BLaER1 treated with 17β-estradiol and CSF1 and Interleukin-3, amounts not matched to agents 10 nM and 100 nM (cell line): ENCODE results near the gene PPP1R37.

Source experiments
- H3K27ac ChIP-seq, 11 experiments: shearing (Covaris generic); formaldehyde crosslinking; 2 replicates each; pipeline ENCODE4 v1.8.1; 2022
- H3K27me3 ChIP-seq, 11 experiments: shearing (Covaris generic); formaldehyde crosslinking; 2 replicates each; pipeline ENCODE4 v1.8.1; 2022
- H3K36me3 ChIP-seq, 11 experiments: shearing (Covaris generic); formaldehyde crosslinking; 2 replicates each; pipeline ENCODE4 v1.8.1; 2022
- H3K4me1 ChIP-seq, 10 experiments: shearing (Covaris generic); formaldehyde crosslinking; 2 replicates each; pipeline ENCODE4 v1.8.1; 2022
- H3K4me2 ChIP-seq, 11 experiments: shearing (Covaris generic); formaldehyde crosslinking; 2 replicates each; pipeline ENCODE4 v1.8.1; 2022
- H3K4me3 ChIP-seq, 10 experiments: shearing (Covaris generic); formaldehyde crosslinking; 2 replicates each; pipeline ENCODE4 v1.8.1; 2022
- H3K9ac ChIP-seq, 11 experiments: shearing (Covaris generic); formaldehyde crosslinking; 2 replicates each; pipeline ENCODE4 v1.8.1; 2022
- H3K9me3 ChIP-seq, 11 experiments: shearing (Covaris generic); formaldehyde crosslinking; replicated peaks in 1 of 11; 2 replicates each; pipeline ENCODE4 v1.8.1; 2022
- H4K20me1 ChIP-seq, 11 experiments: shearing (Covaris generic); formaldehyde crosslinking; 2 replicates each; pipeline ENCODE4 v1.8.1; 2022
- Cebpa-rat ChIP-seq, 11 experiments: shearing (Covaris generic); IDR thresholded peaks; 2 replicates each; pipeline ENCODE4 v1.8.1; 2022

Gene PPP1R37

DNA sequence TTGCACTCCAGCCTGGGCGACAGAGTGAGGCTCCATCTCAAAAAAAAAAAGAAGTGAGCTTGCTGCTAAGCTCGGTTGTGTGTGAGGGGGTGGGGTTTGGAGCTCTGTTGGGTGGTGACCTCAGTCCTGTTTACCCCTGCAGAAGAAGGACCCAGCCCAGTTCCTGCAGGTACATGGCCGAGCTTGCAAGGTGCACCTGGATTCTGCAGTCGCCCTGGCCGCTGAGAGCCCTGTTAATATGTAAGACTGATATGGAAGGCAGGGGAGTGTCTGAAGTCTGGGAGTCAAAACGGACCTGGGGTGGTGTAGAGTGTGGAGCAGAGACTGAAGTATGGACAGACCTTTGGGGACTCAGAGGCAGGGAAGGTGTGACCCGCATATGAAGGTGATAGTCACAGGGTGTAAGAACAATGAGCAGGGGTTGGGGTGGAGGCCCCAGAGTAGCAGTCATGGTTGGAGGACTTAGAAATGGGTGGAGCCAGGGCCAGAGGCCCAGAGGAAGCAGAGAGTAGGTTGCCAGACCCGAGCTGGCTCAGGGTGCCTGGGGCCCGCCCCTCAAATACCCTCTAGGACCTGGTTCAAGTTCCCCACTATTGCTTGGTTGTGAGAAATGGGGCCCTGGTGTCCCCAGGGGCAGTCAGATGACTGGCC lies 40.9 kb upstream of the PPP1R37 start:
- peaks cover 14 to 46% (median 27%) of the 10 kb centered on the region in 10 experiments for H3K4me1 ChIP-seq

DNA sequence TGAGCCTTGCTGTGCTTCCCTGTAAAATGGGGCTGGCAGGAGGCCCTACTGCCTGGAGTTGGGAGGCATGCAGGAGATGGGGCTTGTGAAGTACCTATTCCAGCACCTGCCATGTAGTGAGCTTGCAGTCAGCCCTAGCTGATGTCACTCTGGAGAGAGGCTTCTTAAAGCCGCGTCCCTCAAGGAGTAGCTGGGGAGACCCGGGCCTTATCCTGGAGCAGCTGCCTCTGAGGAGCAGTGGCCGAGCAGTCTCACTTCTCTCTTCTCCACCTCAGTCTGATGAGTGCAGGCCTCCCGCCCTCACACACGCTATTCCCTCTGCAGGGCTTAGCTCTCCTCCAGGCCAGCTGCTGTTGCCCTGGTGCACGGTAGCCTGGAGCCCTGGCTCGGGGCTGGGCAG lies 36.1 kb upstream of the PPP1R37 start:
- TF ChIP-seq Cebpa-rat (IDR thresholded peaks at IDR 0.05): no peak
- Histone ChIP-seq H3K9me3 (no peaks in the 10 kb centered on the region), H3K27me3 (no peaks in the 10 kb centered on the region), H3K27ac (no peak overlapping the region), H3K36me3 (peaks cover 99 to 100% (median 100%) of the 10 kb centered on the region in 11 experiments), H3K9ac (peak overlapping the region in 2 of 11 experiments; percentile 4 to 22; a peak in 2 of 22 replicates), H3K4me3 (no peak overlapping the region), H3K4me1 (peaks cover 0 to 8% (median 6%) of the 10 kb centered on the region in 10 experiments; a peak in 16 of 20 replicates), H3K4me2 (no peak overlapping the region), H4K20me1 (peaks cover 74 to 100% (median 93%) of the 10 kb centered on the region in 11 experiments)

More for the DNA sequence above, 40.9 kb upstream of the PPP1R37 start:
- Histone ChIP-seq H3K4me3 (no peak overlapping the region), H3K36me3 (peaks cover 77 to 87% (median 83%) of the 10 kb centered on the region in 11 experiments), H3K27ac (peak overlapping the region in 2 of 11 experiments; percentile 7 to 18; a peak in 1 of 22 replicates), H3K27me3 (no peaks in the 10 kb centered on the region), H4K20me1 (peaks cover 88 to 100% (median 99%) of the 10 kb centered on the region in 11 experiments), H3K9ac (peak overlapping the region in 7 of 11 experiments; percentile 4 to 54 (median 10); a peak in 5 of 22 replicates), H3K4me2 (peak overlapping the region in 5 of 11 experiments; percentile 4 to 30 (median 17); a peak in 4 of 22 replicates), H3K9me3 (no peaks in the 10 kb centered on the region)
- no peak for TF ChIP-seq Cebpa-rat (IDR thresholded peaks at IDR 0.05)

DNA sequence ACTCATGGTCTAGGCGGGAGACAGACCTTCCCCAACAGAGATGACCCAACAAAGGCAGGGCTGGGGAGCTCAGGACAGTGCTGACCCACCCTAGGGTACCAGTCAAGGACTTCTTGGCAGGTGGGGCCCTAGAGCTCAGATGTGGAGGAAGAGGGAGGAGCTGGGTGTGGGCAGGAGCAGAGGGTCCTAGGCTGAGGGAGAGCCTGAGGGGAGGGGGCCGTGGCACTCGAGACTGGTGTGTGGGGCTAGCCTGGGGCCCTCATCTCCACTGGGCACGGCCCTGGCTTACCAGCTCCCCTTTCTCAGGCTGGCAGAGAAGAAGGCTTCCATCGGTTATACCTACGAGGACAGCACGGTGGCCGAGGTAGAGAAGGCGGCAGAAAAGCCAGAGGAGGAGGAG lies 35.5 kb upstream of the PPP1R37 start:
- H4K20me1 ChIP-seq: peaks cover 68 to 99% (median 87%) of the 10 kb centered on the region in 11 experiments
- no peaks in the 10 kb centered on the region for H3K27me3 ChIP-seq
- TF ChIP-seq Cebpa-rat (IDR thresholded peaks at IDR 0.05): no peak
- 0 out of 22 replicates have a peak overlapping the region, but pooled peaks of 1 of the 11 experiments have one; percentile 11 for H3K27ac ChIP-seq
- H3K36me3 ChIP-seq: peaks cover 99 to 100% (median 100%) of the 10 kb centered on the region in 11 experiments
- H3K4me2 ChIP-seq: no peak overlapping the region
- peaks cover 0 to 2% (median under 1%) of the 10 kb centered on the region in 10 experiments; a peak in 3 of 20 replicates for H3K4me1 ChIP-seq
- no peak overlapping the region; a peak in 1 of 22 replicates for H3K9ac ChIP-seq
- no peak overlapping the region for H3K4me3 ChIP-seq
- no peaks in the 10 kb centered on the region for H3K9me3 ChIP-seq

DNA sequence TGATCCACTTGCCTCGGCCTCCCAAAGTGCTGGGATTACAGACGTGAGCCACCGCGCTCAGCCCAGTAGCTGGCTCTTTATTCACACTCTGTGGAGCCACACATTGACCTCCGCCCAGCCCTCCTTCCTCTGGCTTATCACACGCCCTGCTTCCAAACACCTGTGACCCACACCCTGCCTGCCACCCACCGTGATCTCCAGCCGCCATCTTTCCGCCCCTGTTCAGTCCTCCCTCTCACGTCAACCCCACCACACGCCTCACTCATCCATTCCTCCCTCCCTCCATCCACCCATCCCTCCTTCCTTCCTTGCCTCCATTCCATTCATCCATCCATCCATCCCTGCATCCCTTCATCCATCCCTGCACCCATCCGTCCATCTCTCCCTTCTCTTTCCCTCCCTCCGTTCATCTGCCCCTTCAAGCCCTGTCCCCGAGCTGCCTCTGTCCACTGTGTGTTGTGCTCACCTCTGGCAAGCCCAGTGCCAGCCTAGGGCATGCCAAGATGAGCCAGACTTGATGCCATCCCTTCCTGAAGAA lies 34.3 kb upstream of the PPP1R37 start:
- H3K9me3 ChIP-seq: no peaks in the 10 kb centered on the region
- no peak overlapping the region for H3K4me2 ChIP-seq
- H3K9ac ChIP-seq: no peak overlapping the region
- no peak for TF ChIP-seq Cebpa-rat (IDR thresholded peaks at IDR 0.05)
- H3K4me1 ChIP-seq: no peaks in the 10 kb centered on the region
- H3K4me3 ChIP-seq: no peak overlapping the region
- H4K20me1 ChIP-seq: peaks cover 60 to 96% (median 77%) of the 10 kb centered on the region in 11 experiments; a peak in 21 of 22 replicates
- no peaks in the 10 kb centered on the region for H3K27me3 ChIP-seq
- H3K27ac ChIP-seq: no peak overlapping the region
- peaks cover 99 to 100% (median 100%) of the 10 kb centered on the region in 11 experiments for H3K36me3 ChIP-seq

DNA sequence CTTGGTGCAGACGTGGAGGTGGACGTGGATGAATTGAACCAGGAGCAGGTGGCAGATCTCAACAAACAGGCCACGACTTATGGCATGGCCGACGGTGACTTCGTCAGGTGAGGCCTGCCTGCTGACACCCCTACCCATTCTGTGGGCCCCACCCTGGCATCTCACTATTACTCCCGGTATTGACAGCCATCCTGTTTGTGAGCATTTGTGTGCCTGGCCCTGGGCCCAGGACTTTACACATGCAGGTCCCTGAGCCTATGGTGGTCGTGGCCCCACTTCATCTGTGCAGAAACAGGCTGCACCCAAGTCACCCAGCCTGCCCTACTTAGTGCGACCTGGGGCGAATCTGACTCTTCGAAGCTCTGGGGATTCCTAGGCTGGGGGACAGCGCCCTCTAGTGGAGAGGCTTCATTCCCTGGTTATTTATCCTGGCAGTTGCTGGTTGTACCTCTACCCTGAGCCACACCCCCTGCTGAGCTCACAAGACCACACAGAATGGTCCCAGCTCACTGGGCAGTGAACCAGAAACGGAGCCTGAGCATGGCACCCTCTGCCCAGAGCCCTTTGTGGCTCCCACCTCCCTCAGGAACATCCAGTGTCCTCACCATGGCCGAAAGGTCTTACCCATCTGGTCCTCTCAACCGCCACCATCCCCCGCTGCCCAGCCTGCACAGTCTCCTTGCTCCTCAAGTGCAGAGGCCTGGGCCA lies 33.6 kb upstream of the PPP1R37 start:
- no peak for TF ChIP-seq Cebpa-rat (IDR thresholded peaks at IDR 0.05)
- no peaks in the 10 kb centered on the region for H3K4me1 ChIP-seq
- H3K4me3 ChIP-seq: no peak overlapping the region
- no peak overlapping the region for H3K27ac ChIP-seq
- H3K4me2 ChIP-seq: no peak overlapping the region
- peaks cover 99 to 100% (median 100%) of the 10 kb centered on the region in 11 experiments for H3K36me3 ChIP-seq
- no peaks in the 10 kb centered on the region for H3K27me3 ChIP-seq
- peaks cover 54 to 96% (median 72%) of the 10 kb centered on the region in 11 experiments; a peak in 21 of 22 replicates for H4K20me1 ChIP-seq
- no peak overlapping the region for H3K9ac ChIP-seq
- no peaks in the 10 kb centered on the region for H3K9me3 ChIP-seq

DNA sequence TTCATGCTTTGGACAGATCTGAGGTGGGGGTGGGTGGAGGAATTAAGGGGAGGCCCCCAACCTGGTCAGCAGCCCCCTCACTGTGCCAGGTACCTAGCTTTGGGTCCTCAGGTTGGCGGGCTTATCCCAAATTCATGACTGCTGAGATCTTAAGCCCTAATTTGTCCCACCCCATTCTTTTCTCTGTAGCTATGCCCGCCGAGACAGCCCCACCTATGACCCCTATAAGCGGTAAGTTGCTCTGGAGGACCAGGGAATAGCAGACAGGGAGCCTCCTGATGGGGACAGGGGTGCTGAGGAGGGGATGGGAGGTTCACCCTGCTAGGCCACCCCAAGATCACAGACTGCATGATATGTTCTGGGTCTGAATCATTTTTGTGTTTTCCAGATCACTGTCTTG lies 31.0 kb upstream of the PPP1R37 start:
- Histone ChIP-seq H3K4me2 (no peak overlapping the region), H3K9me3 (no peaks in the 10 kb centered on the region), H3K9ac (no peak overlapping the region), H3K4me3 (no peak overlapping the region), H3K36me3 (peaks cover 98 to 100% (median 100%) of the 10 kb centered on the region in 11 experiments), H3K27ac (no peak overlapping the region), H4K20me1 (peaks cover 43 to 96% (median 69%) of the 10 kb centered on the region in 11 experiments; a peak in 21 of 22 replicates), H3K4me1 (no peaks in the 10 kb centered on the region), H3K27me3 (no peaks in the 10 kb centered on the region)
- no peak for TF ChIP-seq Cebpa-rat (IDR thresholded peaks at IDR 0.05)

DNA sequence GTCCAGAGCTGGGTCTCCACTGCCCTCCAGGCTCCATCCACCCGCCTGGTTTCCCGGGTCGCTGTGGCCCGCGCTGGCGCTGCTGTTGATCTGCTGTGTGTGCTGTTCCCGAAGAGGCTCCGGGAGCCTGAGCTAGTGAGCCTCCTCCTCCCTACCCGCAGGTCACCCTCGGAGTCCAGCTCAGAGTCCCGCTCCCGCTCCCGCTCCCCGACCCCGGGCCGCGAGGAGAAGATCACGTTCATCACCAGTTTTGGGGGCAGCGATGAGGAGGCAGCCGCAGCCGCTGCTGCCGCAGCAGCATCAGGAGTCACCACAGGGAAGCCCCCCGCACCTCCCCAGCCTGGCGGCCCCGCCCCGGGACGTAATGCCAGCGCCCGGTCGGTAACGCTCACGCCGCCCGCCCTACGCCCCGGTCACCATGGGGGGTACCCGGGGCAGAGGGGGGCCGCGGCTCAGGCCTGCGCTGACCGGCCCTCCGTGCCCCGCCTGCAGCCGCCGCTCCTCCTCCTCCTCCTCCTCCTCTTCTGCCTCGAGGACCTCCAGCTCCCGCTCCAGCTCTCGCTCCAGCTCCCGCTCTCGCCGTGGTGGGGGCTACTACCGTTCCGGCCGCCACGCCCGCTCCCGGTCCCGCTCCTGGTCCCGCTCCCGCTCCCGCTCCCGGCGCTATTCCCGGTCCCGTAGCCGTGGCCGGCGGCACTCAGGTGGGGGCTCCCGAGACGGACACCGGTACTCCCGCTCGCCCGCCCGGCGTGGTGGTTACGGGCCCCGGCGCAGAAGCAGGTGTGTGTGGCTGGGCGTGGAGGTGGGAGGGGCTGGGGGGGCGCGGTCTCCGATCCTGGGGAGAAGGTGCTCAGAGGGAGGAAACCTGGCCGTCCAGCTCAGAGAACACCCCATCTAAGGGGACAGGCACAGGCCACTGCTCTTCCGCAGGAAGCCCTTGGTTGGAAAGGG lies 28.9 kb upstream of the PPP1R37 start:
- Histone ChIP-seq H3K4me3 (no peak overlapping the region), H4K20me1 (peaks cover 39 to 94% (median 66%) of the 10 kb centered on the region in 11 experiments; a peak in 21 of 22 replicates), H3K9ac (no peak overlapping the region), H3K27me3 (no peaks in the 10 kb centered on the region), H3K4me2 (no peak overlapping the region), H3K9me3 (no peaks in the 10 kb centered on the region), H3K27ac (no peak overlapping the region), H3K4me1 (no peaks in the 10 kb centered on the region), H3K36me3 (peaks cover 93 to 98% (median 96%) of the 10 kb centered on the region in 11 experiments)
- no peak for TF ChIP-seq Cebpa-rat (IDR thresholded peaks at IDR 0.05)

DNA sequence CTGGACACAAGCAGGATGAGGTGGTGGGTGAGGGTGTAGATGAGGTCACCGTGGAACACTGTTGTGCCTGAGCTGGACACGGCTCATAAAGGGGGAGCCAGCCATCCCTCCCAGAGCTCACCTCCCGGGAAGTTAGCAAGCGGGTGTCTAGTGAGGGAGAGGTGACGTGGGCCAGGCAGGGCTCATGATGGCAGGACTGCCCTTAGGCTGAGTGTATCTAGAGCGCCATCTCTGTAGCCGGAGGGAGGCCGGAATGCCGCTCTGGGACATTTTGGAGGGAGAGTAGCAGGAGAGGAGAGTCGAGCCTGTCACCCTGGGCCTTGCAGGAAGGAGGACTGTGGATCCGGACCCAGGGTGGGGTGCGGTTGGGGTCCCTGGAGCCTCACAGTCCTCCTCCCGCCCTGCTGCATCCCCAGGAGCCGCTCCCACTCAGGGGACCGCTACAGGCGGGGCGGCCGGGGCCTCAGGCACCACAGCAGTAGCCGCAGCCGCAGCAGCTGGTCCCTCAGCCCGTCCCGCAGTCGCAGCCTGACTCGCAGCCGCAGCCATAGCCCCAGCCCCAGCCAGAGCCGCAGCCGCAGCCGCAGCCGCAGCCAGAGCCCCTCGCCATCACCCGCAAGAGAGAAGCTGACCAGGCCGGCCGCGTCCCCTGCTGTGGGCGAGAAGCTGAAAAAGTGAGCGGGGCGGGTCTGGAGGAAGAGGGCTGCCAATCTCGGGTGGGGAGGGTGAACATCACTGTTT lies 25.9 kb upstream of the PPP1R37 start:
- H4K20me1 ChIP-seq: peaks cover 43 to 94% (median 73%) of the 10 kb centered on the region in 11 experiments; a peak in 21 of 22 replicates
- H3K9me3 ChIP-seq: no peaks in the 10 kb centered on the region
- peak overlapping the region in 3 of 11 experiments; percentile 4 to 30 (median 9); a peak in 3 of 22 replicates for H3K9ac ChIP-seq
- peaks cover 92 to 98% (median 95%) of the 10 kb centered on the region in 11 experiments for H3K36me3 ChIP-seq
- H3K27ac ChIP-seq: no peak overlapping the region
- TF ChIP-seq Cebpa-rat (IDR thresholded peaks at IDR 0.05): no peak
- no peaks in the 10 kb centered on the region for H3K27me3 ChIP-seq
- H3K4me1 ChIP-seq: peaks cover 0 to 8% (median 0%) of the 10 kb centered on the region in 10 experiments; a peak in 4 of 20 replicates
- H3K4me2 ChIP-seq: no peak overlapping the region
- H3K4me3 ChIP-seq: no peak overlapping the region
